Activated CD8-positive, alpha-beta memory T cell treated with anti-CD3 and anti-CD28 coated beads for 36 hours (primary cell): Measurements from ENCODE around the gene SERPINF2. TPM values are rescaled to one million over a fixed set of nuclear protein-coding genes. Genes with fewer than 3 reads are reported as not detected.
"Not testable (repeated sequence)": the region's sequence is repeated elsewhere in the genome, so short reads cannot be mapped to it uniquely, and the experiment has no call there.

Experiments
- CTCF ChIA-PET: fragments of 350-600 bp; sonication (Branson Sonifier 250); formaldehyde crosslinking; loops from one replicate; lab custom pipeline; 2021; ENCODE audit warnings: antibody characterized with exemption; lab: Charles Lee
- POLR2A ChIA-PET: fragments of 350-600 bp; sonication (Branson Sonifier 250); formaldehyde crosslinking; loops from one replicate; lab custom pipeline; 2021; ENCODE audit warnings: antibody characterized with exemption; lab: Charles Lee
- total RNA-seq, 2 experiments: library from RNA; stranded (reverse); gene quantifications; one replicate each; pipeline ENCODE4 v1.2.3, GENCODE V29; 2021

Gene SERPINF2
- under 1 TPM; 0.19 to 0.21 TPM for total RNA-seq

- POLR2A ChIA-PET: interaction anchor here (0.6 kb wide), 1 partner anchor 28 kb away, joined by 6 read pairs; no protein-coding TSS in a partner anchor
Measured at GRCh38 chr17:1742371-1743087, at the start of gene SERPINF2. SERPINF2 (plus strand) TSS chr17:1742871; CDS start chr17:1744996, 2,125 bp downstream.

GRCh38 chr17:1693339-1693738 lies 49.3 kb upstream of the SERPINF2 start:
- POLR2A ChIA-PET: no interaction called here

More at GRCh38 chr17:1742371-1743087, at the start of gene SERPINF2:
- CTCF ChIA-PET: no interaction called here

GRCh38 chr17:1695365-1695764 lies 47.3 kb upstream of the SERPINF2 start:
- ChIA-PET POLR2A (no interaction called here), CTCF (no interaction called here)

More at GRCh38 chr17:1693339-1693738, 49.3 kb upstream of the SERPINF2 start:
- CTCF ChIA-PET: no interaction called here

DNA sequence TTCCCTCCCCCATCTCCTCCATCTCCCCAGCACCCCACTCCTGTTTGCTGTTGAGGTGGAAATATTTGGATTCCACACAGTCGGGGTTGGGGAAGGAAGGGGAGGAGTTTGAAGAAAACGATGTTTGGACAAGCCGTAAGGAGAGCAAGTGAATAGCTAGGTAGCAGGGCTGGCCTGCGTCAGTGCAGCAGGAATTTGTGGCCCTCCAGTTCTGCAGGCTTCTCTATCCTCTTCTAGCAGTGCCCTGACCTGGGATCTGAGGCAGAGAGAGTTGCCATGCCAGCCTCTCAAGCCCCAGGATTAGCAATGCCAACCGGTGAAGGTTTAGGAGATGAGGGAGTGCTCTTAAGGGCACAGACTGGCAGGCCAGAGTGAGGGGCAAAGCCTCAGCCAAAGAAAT lies 45.0 kb upstream of the SERPINF2 start:
- POLR2A ChIA-PET: no interaction called here
- CTCF ChIA-PET: no interaction called here

DNA sequence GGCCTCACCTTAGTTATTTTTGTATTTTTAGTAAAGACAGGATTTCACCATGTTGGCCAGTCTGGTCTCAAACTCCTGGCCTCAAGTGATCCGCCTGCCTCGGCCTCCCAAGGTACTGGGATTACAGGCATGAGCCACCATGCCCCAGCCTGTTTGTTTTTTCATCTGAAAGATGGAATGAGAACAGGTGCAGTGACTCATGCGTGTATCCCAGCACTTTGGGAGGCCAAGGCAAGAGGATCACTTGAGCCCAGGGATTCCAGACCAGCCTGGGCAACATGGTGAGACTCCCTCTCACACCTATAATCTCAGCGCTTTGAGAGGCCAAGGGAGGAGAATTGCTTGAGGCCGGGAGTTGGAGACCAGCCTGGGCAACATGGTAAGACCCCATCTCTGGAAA lies 42.8 kb upstream of the SERPINF2 start:
- POLR2A ChIA-PET: not testable (repeated sequence)
- CTCF ChIA-PET: interaction anchor here (0.7 kb wide), 1 partner anchor 166 kb away, joined by 3 read pairs; no protein-coding TSS in a partner anchor

DNA sequence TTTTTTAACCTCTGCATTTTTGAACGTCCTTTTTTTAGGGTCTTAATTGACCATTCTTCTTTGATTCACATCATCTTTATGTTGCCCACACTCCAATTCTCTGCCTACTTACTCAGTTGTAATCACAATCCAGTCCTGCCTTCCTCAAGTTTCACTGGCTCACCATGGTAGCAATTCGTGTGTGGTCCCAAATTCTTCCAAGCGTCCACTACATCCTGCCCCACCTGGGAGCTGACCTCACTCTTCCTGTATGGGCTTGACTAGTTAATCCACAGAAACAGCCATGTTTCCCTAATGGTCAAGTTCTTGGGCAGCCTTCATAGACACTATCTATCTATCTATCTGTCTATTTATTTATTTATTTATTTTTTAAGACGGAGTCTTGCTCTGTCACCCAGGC lies 39.6 kb upstream of the SERPINF2 start:
- CTCF ChIA-PET: no interaction called here

DNA sequence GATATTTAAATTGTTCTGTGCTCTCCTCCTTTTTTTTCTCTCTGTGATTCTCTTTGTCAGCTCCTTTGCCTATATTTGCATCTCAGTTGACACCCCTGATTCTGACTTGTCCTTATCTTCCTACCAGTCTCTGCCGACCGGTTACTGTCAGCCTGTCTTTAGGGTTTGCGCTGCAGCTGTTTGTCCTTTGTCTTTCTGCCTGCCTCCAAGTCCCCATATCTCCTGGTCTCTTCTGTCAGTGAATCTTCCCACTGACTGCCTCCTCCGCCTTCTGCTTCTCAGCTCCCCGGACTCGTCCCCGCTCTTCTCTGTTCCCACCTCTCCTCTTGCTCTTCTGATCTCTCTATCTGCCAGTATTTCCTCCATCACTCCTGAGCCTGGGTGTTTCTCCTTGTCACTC lies 37.7 kb upstream of the SERPINF2 start:
- CTCF ChIA-PET: no interaction called here

More for the DNA sequence above, 39.6 kb upstream of the SERPINF2 start:
- POLR2A ChIA-PET: no interaction called here

GRCh38 chr17:1707107-1707506 lies 35.6 kb upstream of the SERPINF2 start:
- ChIA-PET POLR2A (no interaction called here), CTCF (interaction anchor here (0.6 kb wide), 1 partner anchor 50 kb away, joined by 3 read pairs; no protein-coding TSS in a partner anchor)

More for the DNA sequence above, 37.7 kb upstream of the SERPINF2 start:
- POLR2A ChIA-PET: no interaction called here

DNA sequence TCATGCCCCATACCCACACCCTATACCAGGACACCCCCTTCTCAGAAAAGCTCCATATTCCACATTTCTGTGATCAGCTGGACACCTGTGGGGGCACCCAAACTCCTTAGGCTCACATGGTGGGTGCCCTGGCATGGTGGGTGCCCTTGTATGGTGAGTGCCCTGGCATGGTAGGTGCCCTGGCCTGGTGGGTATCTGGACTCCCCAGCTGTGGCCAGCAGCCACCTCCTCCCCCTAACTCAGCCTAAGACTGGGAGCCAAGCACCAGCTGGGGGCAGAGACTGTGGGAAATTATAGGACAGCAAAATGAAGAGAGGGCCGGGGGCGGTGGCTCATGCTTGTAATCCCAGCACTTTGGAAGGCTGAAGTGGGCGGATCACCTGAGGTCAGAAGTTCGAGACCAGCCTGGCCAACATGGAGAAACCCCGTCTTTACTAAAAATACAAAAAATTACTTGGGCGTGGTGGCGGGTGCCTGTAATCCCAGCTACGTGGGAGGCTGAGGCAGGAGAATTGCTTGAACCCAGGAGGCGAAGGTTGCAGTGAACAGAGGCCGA lies 33.8 kb upstream of the SERPINF2 start:
- POLR2A ChIA-PET, CTCF ChIA-PET: not testable (repeated sequence)

- ChIA-PET CTCF (no interaction called here), POLR2A (no interaction called here)
Measured at GRCh38 chr17:1709403-1709951, 33.2 kb upstream of the SERPINF2 start.

GRCh38 chr17:1709971-1710806 lies 32.5 kb upstream of the SERPINF2 start, which contains the start of gene TLCD2:
TLCD2 (minus strand) TSS chr17:1710377; CDS start chr17:1710242, 135 bp downstream.
- CTCF ChIA-PET: no interaction called here

GRCh38 chr17:1710807-1711553 lies 31.7 kb upstream of the SERPINF2 start:
- ChIA-PET CTCF (no interaction called here), POLR2A (no interaction called here)

More at GRCh38 chr17:1709971-1710806, 32.5 kb upstream of the SERPINF2 start, which contains the start of gene TLCD2:
- POLR2A ChIA-PET: no interaction called here

- ChIA-PET POLR2A (no interaction called here), CTCF (no interaction called here)
Measured at GRCh38 chr17:1711804-1712203, 30.9 kb upstream of the SERPINF2 start.

DNA sequence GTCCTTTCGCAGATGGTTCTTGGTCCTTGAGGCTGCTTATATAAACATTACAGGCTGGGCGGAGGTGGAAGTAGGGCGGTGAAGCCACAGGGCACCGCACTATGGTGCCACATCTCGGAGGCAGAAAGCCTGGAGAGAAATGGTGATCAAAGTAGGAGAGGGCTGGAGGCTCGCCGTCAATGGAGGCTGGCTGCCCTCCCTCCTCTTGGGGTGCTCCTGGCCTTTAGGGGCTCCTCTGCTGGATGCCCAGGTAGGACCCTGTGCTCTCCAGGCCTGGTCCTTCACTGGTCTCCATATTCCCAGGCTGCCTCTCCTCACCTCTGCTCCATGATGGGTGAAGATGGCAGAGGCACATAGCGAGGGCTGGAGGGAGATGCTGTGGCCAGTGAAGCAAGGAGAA lies 30.4 kb upstream of the SERPINF2 start:
- POLR2A ChIA-PET: no interaction called here

DNA sequence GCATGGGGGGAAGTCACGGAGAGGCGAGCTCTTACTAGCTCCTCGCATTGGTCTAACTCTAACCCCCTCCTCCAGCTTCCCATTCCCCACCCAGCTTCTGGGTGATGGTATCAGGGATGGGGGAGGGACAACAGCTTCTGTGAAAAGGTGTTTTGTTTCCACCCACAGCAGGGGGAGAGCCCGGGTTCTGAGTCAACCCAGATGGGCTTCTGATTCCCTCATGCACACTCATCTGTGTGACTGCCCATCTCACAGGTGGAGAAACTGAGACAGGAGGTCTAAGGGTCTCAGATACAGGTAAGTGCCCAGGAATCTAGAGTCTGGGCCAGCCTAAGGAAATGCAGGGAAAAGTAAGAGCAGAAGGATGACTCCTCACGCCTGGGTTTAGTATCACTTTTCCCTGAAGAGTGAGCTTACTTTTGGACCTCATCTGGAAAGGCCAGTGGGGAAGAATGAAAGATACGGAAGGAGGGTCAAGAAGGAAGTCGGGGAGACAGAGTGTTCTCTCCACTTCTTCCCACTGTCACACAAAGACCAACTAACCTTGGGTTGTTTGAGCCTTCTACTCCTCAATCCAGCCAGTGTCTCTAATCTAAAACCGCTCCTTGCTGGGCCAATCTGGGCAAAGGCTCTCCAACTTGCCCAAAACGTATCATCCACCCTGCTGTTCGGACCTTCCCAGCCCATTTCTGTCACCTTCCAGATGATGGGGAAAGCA lies 29.4 kb upstream of the SERPINF2 start:
- ChIA-PET POLR2A (interaction anchor here (0.6 kb wide), 1 partner anchor 9 kb away, joined by 6 read pairs; no protein-coding TSS in a partner anchor), CTCF (interaction anchor here (0.7 to 1.3 kb wide), 2 partner anchors 44 to 61 kb away, joined by 3 to 4 read pairs; no protein-coding TSS in a partner anchor)

More for the DNA sequence above, 30.4 kb upstream of the SERPINF2 start:
- CTCF ChIA-PET: no interaction called here

DNA sequence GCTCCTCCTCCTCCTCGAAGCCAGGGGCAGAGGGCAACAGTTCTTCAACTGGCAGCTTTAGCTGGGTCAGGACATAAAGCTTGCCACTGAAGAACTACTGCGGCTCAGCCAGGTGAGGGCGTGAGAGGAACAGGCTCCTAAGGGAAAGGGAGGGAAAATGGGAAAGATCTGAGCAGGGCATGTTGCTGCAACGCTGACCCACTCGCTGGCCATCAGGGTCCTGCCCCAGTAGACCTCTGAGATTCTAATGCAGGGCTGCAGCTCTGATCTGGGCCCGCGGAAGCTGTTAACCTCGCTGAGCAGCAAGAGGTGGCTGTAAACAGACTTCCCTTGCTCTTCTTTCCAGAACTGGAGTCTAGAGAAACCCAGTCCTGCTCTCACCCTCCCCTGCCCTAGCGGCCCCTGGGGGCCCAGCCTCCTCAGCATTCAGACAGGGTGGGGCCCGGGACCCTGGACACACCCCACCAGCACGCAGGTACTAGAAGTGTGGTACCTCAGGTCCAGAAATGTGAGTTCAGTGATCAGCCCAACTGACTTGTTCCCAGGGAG lies 28.7 kb upstream of the SERPINF2 start:
- POLR2A ChIA-PET: interaction anchor here (0.6 kb wide), 1 partner anchor 146 kb away, joined by 8 read pairs; no protein-coding TSS in a partner anchor
- CTCF ChIA-PET: interaction anchor here (0.7 to 1.3 kb wide), 2 partner anchors 44 to 62 kb away, joined by 3 to 4 read pairs; no protein-coding TSS in a partner anchor

DNA sequence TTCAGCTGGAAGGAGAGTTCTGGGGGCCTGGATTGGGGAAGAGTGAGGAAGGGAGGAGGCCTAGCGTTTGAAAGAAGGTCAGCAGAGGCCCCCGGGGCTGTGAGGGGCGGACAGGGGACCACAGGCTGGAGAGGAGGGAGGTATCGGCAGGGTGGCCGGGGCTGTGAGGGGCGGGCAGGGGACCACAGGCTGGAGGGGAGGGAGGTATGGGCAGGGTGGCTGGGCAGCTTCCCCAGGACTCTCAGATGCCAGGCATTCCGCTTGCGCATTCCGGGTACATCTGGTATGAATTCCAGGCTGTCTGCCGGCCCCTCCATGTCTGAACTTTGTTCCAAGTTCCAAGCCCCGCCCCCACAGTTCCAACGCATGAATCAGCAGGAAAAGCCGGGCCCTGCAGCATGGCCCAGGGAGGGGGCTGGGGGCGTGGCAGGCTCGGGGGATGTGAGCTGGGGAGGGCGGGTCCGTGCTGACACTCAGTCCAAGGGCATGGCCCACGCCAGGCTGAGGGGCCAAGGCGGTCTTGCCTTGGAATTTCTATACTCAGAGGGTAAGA lies 28.2 kb upstream of the SERPINF2 start:
- POLR2A ChIA-PET: interaction anchor here (0.6 kb wide), 1 partner anchor 147 kb away, joined by 8 read pairs; no protein-coding TSS in a partner anchor
- CTCF ChIA-PET: no interaction called here
